CD14-positive monocyte (primary cell): ENCODE measurements around the gene ADK. TPM values are rescaled to one million over a fixed set of nuclear protein-coding genes. Genes with fewer than 3 reads are reported as not detected.

Source experiments
- DNase-seq, 3 donors: peaks; one replicate each; pipeline ENCODE4 v3.0.0-alpha.2; 2011 to 2022
- H2AFZ ChIP-seq: 2 replicates; pipeline ENCODE4 v1.6.0; 2012; ENCODE audit warnings: mild to moderate bottlenecking, low read depth, low read length, inconsistent platforms; ENCODE audit not compliant: insufficient read depth, poor library complexity, severe bottlenecking
- H3K27ac ChIP-seq, 2 donors: 1 replicate in 1 of 2; 2 replicates in 1 of 2; pipeline ENCODE4 v1.5.1; 2012 to 2013; ENCODE audit warnings: low read length in 2 of 2, control low read depth in 1 of 2, inconsistent platforms in 1 of 2, low read depth in 1 of 2, mild to moderate bottlenecking in 1 of 2
- H3K27me3 ChIP-seq, 2 donors: one replicate each; pipeline versions ENCODE4 v1.6.0 to v1.6.1; 2011 to 2013; ENCODE audit warnings: low read length in 2 of 2; ENCODE audit not compliant: control insufficient read depth in 2 of 2, insufficient read depth in 2 of 2
- H3K36me3 ChIP-seq, 2 donors: replicated peaks in 1 of 2; 1 replicate in 1 of 2; 2 replicates in 1 of 2; pipeline versions ENCODE4 v1.5.1 to v1.6.1; 2012 to 2013; ENCODE audit warnings: low read length in 2 of 2, control low read depth in 1 of 2, inconsistent platforms in 1 of 2, mild to moderate bottlenecking in 1 of 2; ENCODE audit not compliant: insufficient read depth in 2 of 2, control insufficient read depth in 1 of 2
- H3K4me1 ChIP-seq, 2 donors: 1 replicate in 1 of 2; 2 replicates in 1 of 2; pipeline versions ENCODE4 v1.5.1 to v1.6.1; 2012 to 2013; ENCODE audit warnings: low read length in 2 of 2, control low read depth in 1 of 2, inconsistent platforms in 1 of 2, mild to moderate bottlenecking in 1 of 2, moderate library complexity in 1 of 2; ENCODE audit not compliant: insufficient read depth in 2 of 2, control insufficient read depth in 1 of 2
- H3K4me2 ChIP-seq: replicated peaks from 2 replicates; pipeline ENCODE3; 2012; ENCODE audit warnings: low read length, moderate library complexity, mild to moderate bottlenecking; ENCODE audit not compliant: poor library complexity, severe bottlenecking; ENCODE audit errors: extremely low read depth
- H3K4me3 ChIP-seq, 3 experiments: fragments of 200-600 bp in 1 of 3; sonication (generic) in 1 of 3; replicated peaks in 1 of 3; 1 replicate in 2 of 3; 2 replicates in 1 of 3; pipeline ENCODE4 v1.5.1; 2011 to 2013; ENCODE audit warnings: low read length in 3 of 3, mild to moderate bottlenecking in 3 of 3, control low read depth in 2 of 3, low read depth in 2 of 3, inconsistent platforms in 1 of 3, moderate library complexity in 1 of 3
- H3K79me2 ChIP-seq: 2 replicates; pipeline ENCODE4 v1.6.0; 2012; ENCODE audit warnings: mild to moderate bottlenecking, control low read depth, inconsistent platforms, low read length, moderate library complexity; ENCODE audit not compliant: insufficient read depth
- H3K9ac ChIP-seq: 2 replicates; pipeline ENCODE4 v1.6.0; 2017; ENCODE audit warnings: low read length, mild to moderate bottlenecking; ENCODE audit not compliant: insufficient read depth, poor library complexity, severe bottlenecking
- H3K9me3 ChIP-seq, 2 donors: replicated peaks in 1 of 2; 1 replicate in 1 of 2; 2 replicates in 1 of 2; pipeline versions ENCODE4 v1.5.1 to v1.6.1; 2012 to 2013; ENCODE audit warnings: low read length in 2 of 2, control low read depth in 1 of 2; ENCODE audit not compliant: control insufficient read depth in 1 of 2, insufficient read depth in 1 of 2
- H4K20me1 ChIP-seq: 2 replicates; pipeline ENCODE4 v1.6.0; 2012; ENCODE audit warnings: mild to moderate bottlenecking, low read length, control low read depth, moderate library complexity; ENCODE audit not compliant: insufficient read depth
- H3K27ac Mint-ChIP-seq, 7 donors: one replicate each; pipeline ENCODE4 v1.8.0; 2020; ENCODE audit warnings: mild to moderate bottlenecking in 7 of 7, mixed read lengths in 7 of 7, moderate library complexity in 6 of 7, inconsistent platforms in 2 of 7
- H3K27me3 Mint-ChIP-seq, 3 donors: one replicate each; pipeline ENCODE4 v1.8.0; 2021 to 2022; ENCODE audit warnings: low read depth in 3 of 3, mild to moderate bottlenecking in 3 of 3, mixed read lengths in 3 of 3, moderate library complexity in 3 of 3, inconsistent platforms in 1 of 3
- H3K36me3 Mint-ChIP-seq, 2 donors: one replicate each; pipeline ENCODE4 v1.8.0; 2020; ENCODE audit warnings: mixed read lengths in 2 of 2, inconsistent platforms in 1 of 2, mild to moderate bottlenecking in 1 of 2
- H3K4me1 Mint-ChIP-seq: one replicate; pipeline ENCODE4 v1.8.0; 2020; ENCODE audit warnings: mild to moderate bottlenecking, mixed read lengths
- H3K4me3 Mint-ChIP-seq, 2 donors: one replicate each; pipeline ENCODE4 v1.8.0; 2020; ENCODE audit warnings: mild to moderate bottlenecking in 2 of 2, mixed read lengths in 2 of 2, moderate library complexity in 1 of 2
- H3K9me3 Mint-ChIP-seq, 7 donors: one replicate each; pipeline ENCODE4 v1.8.0; 2020 to 2022; ENCODE audit warnings: mixed read lengths in 7 of 7, mild to moderate bottlenecking in 6 of 7, moderate library complexity in 6 of 7, inconsistent platforms in 2 of 7
- WGBS: methylation state at CpG from one replicate; pipeline ENCODE4 v1.1.5; 2013; ENCODE audit warnings: missing lambda C conversion rate; ENCODE audit not compliant: insufficient coverage; 5-methylcytosine and 5-hydroxymethylcytosine counted together
- intact Hi-C, 2 donors: fragments of 100-400 bp; cut with micrococcal nuclease; formaldehyde crosslinking; loops; one replicate each; pipeline versions ENCODE4 v1.15.0 to v1.15.1; 2023
- polyA plus RNA-seq, 3 donors: library from polyadenylated mRNA; depleted of rRNA in 1 of 3; unstranded in 2 of 3; stranded (reverse) in 1 of 3; fragments of 300-500 nt in 2 of 3; fragments of >200 nt in 1 of 3; fragmentation: Illumina TruSeq in 2 of 3; gene quantifications; 1 replicate in 2 of 3; 2 replicates in 1 of 3; pipeline ENCODE4 v1.2.3, GENCODE V29; 2012 to 2021
- TF ChIP-seq, protein P1 (sequence below): fragments of 200-600 bp; IDR thresholded peaks from one replicate; pipeline ENCODE4 v1.8.0; 2022; ENCODE audit warnings: antibody characterized with exemption, mild to moderate bottlenecking

The ADK gene
- polyA plus RNA-seq, 3 donors: 6.4 to 38.2 (median 35.7) TPM

DNA sequence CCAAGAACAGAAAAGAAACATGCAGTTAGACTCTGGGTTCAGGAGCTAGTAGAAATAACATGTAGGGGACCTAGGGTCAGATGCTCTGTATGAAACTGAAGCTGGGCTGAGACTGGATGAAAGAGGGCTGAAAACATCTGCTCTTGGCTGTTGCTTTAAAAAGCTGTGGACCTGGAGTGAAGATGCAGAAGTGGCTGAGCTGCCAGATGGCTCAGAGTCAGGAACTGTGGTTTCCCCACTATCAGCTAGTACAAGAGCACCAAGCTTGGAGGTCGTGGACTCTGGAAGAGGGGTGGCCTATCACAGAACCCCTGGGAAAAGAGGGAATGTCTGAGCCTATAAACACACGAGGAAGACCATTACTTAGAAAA lies 5.9 kb downstream of the ADK start:
- H2AFZ ChIP-seq: no peak overlapping the region
- intact Hi-C loops: loop anchor here (10.0 kb wide), 1 partner anchor 668 kb away; the partner anchor contains the start of gene KAT6B (in 2 of the 2)
- no peak for DNase-seq
- Mint-ChIP-seq H3K4me3 (no peak overlapping the region), H3K36me3 (peaks cover 0 to 1% of the 10 kb centered on the region in 2 donors), H3K4me1 (peaks cover 31% of the 10 kb centered on the region), H3K27me3 (no peaks in the 10 kb centered on the region), H3K9me3 (no peaks in the 10 kb centered on the region), H3K27ac (peak overlapping the region in 3 of 7 donors; percentile 9 to 77 (median 69))
- H3K4me1 ChIP-seq: peaks cover 15 to 18% of the 10 kb centered on the region in 2 donors
- H3K27ac ChIP-seq: no peak overlapping the region
- no peak overlapping the region for H3K4me2 ChIP-seq
- TF ChIP-seq, protein P1, sequence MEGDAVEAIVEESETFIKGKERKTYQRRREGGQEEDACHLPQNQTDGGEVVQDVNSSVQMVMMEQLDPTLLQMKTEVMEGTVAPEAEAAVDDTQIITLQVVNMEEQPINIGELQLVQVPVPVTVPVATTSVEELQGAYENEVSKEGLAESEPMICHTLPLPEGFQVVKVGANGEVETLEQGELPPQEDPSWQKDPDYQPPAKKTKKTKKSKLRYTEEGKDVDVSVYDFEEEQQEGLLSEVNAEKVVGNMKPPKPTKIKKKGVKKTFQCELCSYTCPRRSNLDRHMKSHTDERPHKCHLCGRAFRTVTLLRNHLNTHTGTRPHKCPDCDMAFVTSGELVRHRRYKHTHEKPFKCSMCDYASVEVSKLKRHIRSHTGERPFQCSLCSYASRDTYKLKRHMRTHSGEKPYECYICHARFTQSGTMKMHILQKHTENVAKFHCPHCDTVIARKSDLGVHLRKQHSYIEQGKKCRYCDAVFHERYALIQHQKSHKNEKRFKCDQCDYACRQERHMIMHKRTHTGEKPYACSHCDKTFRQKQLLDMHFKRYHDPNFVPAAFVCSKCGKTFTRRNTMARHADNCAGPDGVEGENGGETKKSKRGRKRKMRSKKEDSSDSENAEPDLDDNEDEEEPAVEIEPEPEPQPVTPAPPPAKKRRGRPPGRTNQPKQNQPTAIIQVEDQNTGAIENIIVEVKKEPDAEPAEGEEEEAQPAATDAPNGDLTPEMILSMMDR: no peak
- H3K27me3 ChIP-seq: no peaks in the 10 kb centered on the region
- no peaks in the 10 kb centered on the region for H4K20me1 ChIP-seq
- WGBS: no CpG with 5 or more reads among the region's 2 CpGs
- no peaks in the 10 kb centered on the region for H3K36me3 ChIP-seq
- H3K9me3 ChIP-seq: no peaks in the 10 kb centered on the region
- no peak overlapping the region for H3K9ac ChIP-seq
- H3K79me2 ChIP-seq: peaks cover 38% of the 10 kb centered on the region
- H3K4me3 ChIP-seq: no peak overlapping the region

DNA sequence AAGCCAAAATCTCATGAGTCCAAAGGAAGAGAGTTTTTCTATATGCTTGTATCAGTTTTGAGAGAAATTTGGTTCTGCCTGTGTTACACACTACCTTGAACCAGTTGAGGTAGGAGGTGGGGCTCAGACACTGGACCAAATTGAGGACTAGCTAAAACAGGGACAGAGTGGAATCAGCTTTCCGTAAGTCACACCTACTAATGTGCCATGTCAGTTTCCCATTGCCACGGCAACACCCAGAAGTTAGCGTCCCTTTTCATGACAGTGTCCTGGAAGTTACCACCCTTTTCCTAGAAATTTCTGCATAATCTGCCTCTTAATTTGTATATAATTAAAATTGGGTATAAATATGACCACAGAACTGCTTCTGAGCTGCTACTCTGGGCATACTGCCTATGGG lies 9.0 kb downstream of the ADK start:
- Mint-ChIP-seq H3K9me3 (no peaks in the 10 kb centered on the region), H3K4me1 (peaks cover 25% of the 10 kb centered on the region), H3K4me3 (no peak overlapping the region), H3K27ac (no peak overlapping the region), H3K27me3 (no peaks in the 10 kb centered on the region), H3K36me3 (peaks cover 0 to 3% of the 10 kb centered on the region in 2 donors)
- Histone ChIP-seq H3K36me3 (no peaks in the 10 kb centered on the region), H3K27ac (no peak overlapping the region), H3K4me2 (no peak overlapping the region), H3K27me3 (no peaks in the 10 kb centered on the region), H4K20me1 (no peaks in the 10 kb centered on the region), H3K4me1 (peaks cover 14 to 24% of the 10 kb centered on the region in 2 donors), H3K9ac (no peak overlapping the region), H3K79me2 (peaks cover 19% of the 10 kb centered on the region), H2AFZ (no peak overlapping the region), H3K9me3 (no peaks in the 10 kb centered on the region), H3K4me3 (no peak overlapping the region)
- intact Hi-C loops: no loop called here
- WGBS: 100% methylated on average over 1 of the region's 3 CpGs
- TF ChIP-seq, protein P1: no peak
- no peak for DNase-seq
